Subcutaneous abdominal adipose tissue (tissue), 5 donors: ENCODE results near the gene ERC2.

Experiments
- H3K27ac ChIP-seq: one replicate; pipeline ENCODE4 v1.7.0; 2013; ENCODE audit warnings: low read depth, mild to moderate bottlenecking, inconsistent platforms, low read length, moderate library complexity
- H3K27me3 ChIP-seq, 5 donors: one replicate each; pipeline ENCODE4 v1.7.0; 2013; ENCODE audit warnings: low read length in 5 of 5, inconsistent platforms in 1 of 5; ENCODE audit not compliant: control insufficient read depth in 5 of 5, insufficient read depth in 4 of 5
- H3K36me3 ChIP-seq, 5 donors: one replicate each; pipeline ENCODE4 v1.7.0; 2013; ENCODE audit warnings: low read length in 5 of 5; ENCODE audit not compliant: control insufficient read depth in 5 of 5, insufficient read depth in 5 of 5
- H3K4me1 ChIP-seq, 5 donors: one replicate each; pipeline ENCODE4 v1.7.0; 2013; ENCODE audit warnings: low read length in 5 of 5, mild to moderate bottlenecking in 3 of 5, moderate library complexity in 1 of 5; ENCODE audit not compliant: control insufficient read depth in 5 of 5, insufficient read depth in 5 of 5
- H3K4me3 ChIP-seq, 5 donors: one replicate each; pipeline ENCODE4 v1.7.0; 2013; ENCODE audit warnings: low read length in 5 of 5, low read depth in 1 of 5
- H3K9ac ChIP-seq, 5 donors: one replicate each; pipeline ENCODE4 v1.7.0; 2013; ENCODE audit warnings: low read length in 5 of 5, mild to moderate bottlenecking in 4 of 5, moderate library complexity in 3 of 5
- H3K9me3 ChIP-seq, 5 donors: one replicate each; pipeline ENCODE4 v1.7.0; 2013; ENCODE audit warnings: low read length in 5 of 5; ENCODE audit not compliant: control insufficient read depth in 5 of 5
- donor health status: healthy.
- donor health status: healthy.
- donor health status: healthy.
- donor health status: healthy.
- donor health status: healthy.

Gene ERC2

GRCh38 chr3:55687526-55687925, 780.7 kb downstream of the ERC2 start:
- H3K36me3 ChIP-seq = no peaks in the 10 kb centered on the region
- H3K4me1 ChIP-seq = peaks cover 0 to 22% (median 8%) of the 10 kb centered on the region in 5 donors
- peaks cover 0 to 4% (median 0%) of the 10 kb centered on the region in 5 donors for H3K27me3 ChIP-seq
- no peak overlapping the region for H3K27ac ChIP-seq
- no peaks in the 10 kb centered on the region for H3K9me3 ChIP-seq
- H3K4me3 ChIP-seq = no peak overlapping the region
- H3K9ac ChIP-seq = no peak overlapping the region

DNA sequence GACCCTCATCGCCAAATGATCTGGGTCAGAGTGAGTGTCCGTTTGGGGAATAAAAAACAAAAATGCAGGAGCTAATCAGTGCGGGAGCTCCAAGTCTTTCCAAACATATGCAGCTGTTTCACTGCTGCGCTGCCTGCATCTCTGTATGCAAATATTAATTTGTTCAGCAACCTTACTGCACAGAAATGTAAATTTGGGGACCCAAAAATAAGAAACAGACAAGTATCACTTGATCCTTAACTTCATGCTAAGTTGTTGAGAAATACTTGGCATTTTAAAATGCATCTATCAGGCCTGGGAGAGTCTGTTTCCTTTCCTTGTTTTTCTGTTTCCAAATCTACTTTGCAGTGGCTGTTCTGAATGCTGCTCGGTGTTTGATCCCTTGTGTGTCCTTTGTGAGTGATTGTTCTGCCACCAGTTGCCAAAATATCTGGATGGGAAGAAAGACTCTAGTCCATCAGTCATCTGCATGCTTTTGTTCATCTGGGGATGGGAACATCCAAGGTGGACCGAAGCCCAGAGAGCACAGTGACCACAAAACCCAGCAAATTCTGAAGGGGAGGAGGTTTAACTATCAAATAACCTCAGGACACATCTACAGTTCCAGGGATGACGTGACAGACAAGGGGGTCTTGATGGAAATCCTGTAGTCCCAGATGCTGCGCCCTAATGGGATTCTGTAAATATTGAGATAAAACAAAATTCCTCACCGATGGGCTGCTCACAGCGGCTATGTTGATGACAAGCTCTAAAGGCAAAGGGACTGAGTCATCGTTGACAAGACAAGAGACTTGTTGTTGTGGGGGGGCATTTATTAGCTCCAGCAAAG, 781.6 kb downstream of the ERC2 start:
- Histone ChIP-seq H3K27ac (no peak overlapping the region), H3K36me3 (no peaks in the 10 kb centered on the region), H3K4me1 (peaks cover 0 to 22% (median 8%) of the 10 kb centered on the region in 5 donors), H3K4me3 (no peak overlapping the region), H3K27me3 (peaks cover 0 to 4% (median 0%) of the 10 kb centered on the region in 5 donors), H3K9ac (no peak overlapping the region), H3K9me3 (no peaks in the 10 kb centered on the region)

GRCh38 chr3:55683666-55684270, 784.5 kb downstream of the ERC2 start:
- no peak overlapping the region for H3K9ac ChIP-seq
- H3K27ac ChIP-seq = no peak overlapping the region
- H3K4me1 ChIP-seq = peaks cover 0 to 10% (median 5%) of the 10 kb centered on the region in 5 donors
- H3K4me3 ChIP-seq = no peak overlapping the region
- no peaks in the 10 kb centered on the region for H3K9me3 ChIP-seq
- peaks cover 0 to 4% (median 0%) of the 10 kb centered on the region in 5 donors for H3K27me3 ChIP-seq
- H3K36me3 ChIP-seq = no peaks in the 10 kb centered on the region

GRCh38 chr3:55682461-55682860, 785.8 kb downstream of the ERC2 start:
- H3K4me1 ChIP-seq = peaks cover 0 to 16% (median 11%) of the 10 kb centered on the region in 5 donors
- no peak overlapping the region for H3K27ac ChIP-seq
- no peak overlapping the region for H3K4me3 ChIP-seq
- H3K9me3 ChIP-seq = no peaks in the 10 kb centered on the region
- H3K36me3 ChIP-seq = no peaks in the 10 kb centered on the region
- H3K27me3 ChIP-seq = peaks cover 0 to under 1% (median 0%) of the 10 kb centered on the region in 5 donors
- H3K9ac ChIP-seq = no peak overlapping the region

DNA sequence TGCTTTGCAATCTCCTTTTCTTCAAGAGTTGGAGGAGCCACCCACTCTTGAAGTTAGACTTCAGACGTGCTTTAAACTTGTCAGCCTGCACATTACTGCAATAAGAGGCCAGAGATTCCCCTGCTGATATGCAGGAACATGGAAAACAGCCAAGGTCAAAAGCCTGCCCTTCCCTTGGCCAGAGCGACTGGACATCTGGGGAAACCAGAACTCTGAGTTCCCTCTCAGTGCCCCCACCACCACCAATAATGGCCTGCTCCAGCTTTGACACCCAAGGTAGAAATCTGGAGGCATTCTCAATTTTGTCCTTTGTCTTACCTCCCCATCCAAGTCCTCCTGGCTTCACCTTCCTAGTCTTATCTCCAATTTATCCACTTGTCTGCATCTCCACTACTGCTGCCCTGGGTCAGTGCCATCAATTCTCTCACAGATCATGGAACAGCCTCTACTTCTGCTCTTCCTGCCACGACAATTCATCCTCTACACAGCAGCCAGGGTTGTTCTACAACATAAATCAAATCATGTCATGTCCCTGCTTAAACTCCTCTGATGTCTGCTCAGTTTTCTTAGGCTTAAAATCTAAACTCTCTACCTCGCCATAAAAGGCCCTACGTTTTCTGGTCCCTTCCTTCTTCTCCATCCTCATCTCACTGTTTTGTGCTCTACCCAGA, 789.6 kb downstream of the ERC2 start:
- no peak overlapping the region for H3K4me3 ChIP-seq
- no peak overlapping the region for H3K27ac ChIP-seq

DNA sequence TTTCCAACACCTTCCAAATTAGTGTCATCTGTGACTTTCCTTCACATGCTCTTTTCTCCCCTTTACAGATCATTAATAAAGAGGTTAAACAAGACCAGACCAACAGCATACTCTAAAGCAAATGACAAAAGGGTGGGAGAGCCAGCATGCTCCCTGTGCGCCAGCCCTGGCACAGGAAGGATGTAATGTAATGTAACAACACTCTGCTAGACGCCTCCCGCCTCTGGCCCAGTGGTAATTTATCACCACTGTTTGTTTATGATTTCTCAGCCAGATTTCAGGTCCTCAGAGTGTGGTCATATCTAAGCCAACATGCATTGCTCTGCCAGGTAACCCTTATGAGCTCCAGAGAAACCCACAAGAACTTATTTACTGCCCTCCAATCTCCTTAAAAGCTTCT, 791.6 kb downstream of the ERC2 start:
- Histone ChIP-seq H3K9me3 (no peaks in the 10 kb centered on the region), H3K27me3 (peaks cover 0 to 3% (median 0%) of the 10 kb centered on the region in 5 donors), H3K4me3 (no peak overlapping the region), H3K4me1 (peaks cover 0 to 13% (median 11%) of the 10 kb centered on the region in 5 donors), H3K9ac (no peak overlapping the region), H3K36me3 (no peaks in the 10 kb centered on the region), H3K27ac (no peak overlapping the region)

More for the DNA sequence above, 789.6 kb downstream of the ERC2 start:
- Histone ChIP-seq H3K9ac (no peak overlapping the region), H3K36me3 (no peaks in the 10 kb centered on the region), H3K4me1 (peaks cover 0 to 13% (median 11%) of the 10 kb centered on the region in 5 donors), H3K27me3 (peaks cover 0 to 3% (median 0%) of the 10 kb centered on the region in 5 donors), H3K9me3 (no peaks in the 10 kb centered on the region)

DNA sequence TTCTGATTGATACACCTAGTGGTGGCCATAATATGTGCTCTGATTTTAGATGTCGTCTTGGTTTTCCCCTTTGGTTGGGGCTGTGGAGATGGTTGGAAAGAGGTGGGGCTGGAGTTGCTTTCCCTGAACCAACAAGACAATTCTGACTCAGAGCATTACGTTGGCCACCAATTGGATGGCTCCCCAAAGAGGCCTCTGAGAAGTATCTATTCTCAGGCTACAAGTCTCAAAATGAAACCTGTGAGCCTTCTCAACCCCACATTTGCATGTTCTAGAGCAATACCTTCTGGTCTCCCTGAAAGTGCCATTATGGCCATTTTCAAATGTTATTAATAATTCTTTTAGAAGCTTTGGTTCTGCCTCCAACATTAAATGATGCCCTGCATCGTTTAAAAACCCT, 792.8 kb downstream of the ERC2 start:
- H3K27ac ChIP-seq = no peak overlapping the region
- no peak overlapping the region for H3K4me3 ChIP-seq
- no peak overlapping the region for H3K9ac ChIP-seq
- peaks cover 0 to 13% (median 11%) of the 10 kb centered on the region in 5 donors for H3K4me1 ChIP-seq
- H3K9me3 ChIP-seq = no peaks in the 10 kb centered on the region
- peaks cover 0 to 3% (median 0%) of the 10 kb centered on the region in 5 donors for H3K27me3 ChIP-seq
- no peaks in the 10 kb centered on the region for H3K36me3 ChIP-seq

DNA sequence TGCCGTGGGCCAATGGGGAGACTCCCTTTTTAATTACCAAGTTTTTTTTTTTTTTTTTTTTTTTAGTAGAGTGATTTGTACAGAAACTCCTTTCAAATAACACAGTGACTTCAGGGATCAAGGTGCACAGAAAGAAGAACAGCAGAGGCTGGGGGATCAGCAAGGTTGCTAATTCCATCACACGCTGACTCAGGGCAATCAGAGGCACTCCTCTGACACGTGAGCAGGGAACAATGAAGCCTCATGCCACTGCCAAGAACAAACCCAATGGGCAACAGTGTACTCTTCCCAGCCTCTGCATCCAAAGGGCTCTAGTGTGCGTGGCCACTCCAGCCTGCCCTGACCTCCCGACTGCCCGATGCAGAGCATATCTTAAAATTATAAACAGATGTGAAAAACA, 794.5 kb downstream of the ERC2 start:
- H3K27me3 ChIP-seq = peaks cover 0 to 3% (median 0%) of the 10 kb centered on the region in 5 donors
- H3K9me3 ChIP-seq = no peaks in the 10 kb centered on the region
- no peak overlapping the region for H3K27ac ChIP-seq
- no peak overlapping the region for H3K4me3 ChIP-seq
- no peak overlapping the region for H3K9ac ChIP-seq
- no peaks in the 10 kb centered on the region for H3K36me3 ChIP-seq
- H3K4me1 ChIP-seq = peaks cover 0 to 22% (median 13%) of the 10 kb centered on the region in 5 donors

GRCh38 chr3:55669133-55669532, 799.1 kb downstream of the ERC2 start:
- Histone ChIP-seq H3K27me3 (peaks cover 0 to 3% (median 0%) of the 10 kb centered on the region in 5 donors), H3K27ac (no peak overlapping the region), H3K9ac (no peak overlapping the region), H3K4me3 (no peak overlapping the region), H3K4me1 (peaks cover 0 to 20% (median 3%) of the 10 kb centered on the region in 5 donors), H3K9me3 (no peaks in the 10 kb centered on the region), H3K36me3 (no peaks in the 10 kb centered on the region)

GRCh38 chr3:55668359-55668758, 799.9 kb downstream of the ERC2 start:
- H3K4me1 ChIP-seq = peaks cover 0 to 20% (median 3%) of the 10 kb centered on the region in 5 donors
- no peak overlapping the region for H3K27ac ChIP-seq
- H3K9ac ChIP-seq = no peak overlapping the region
- no peaks in the 10 kb centered on the region for H3K27me3 ChIP-seq
- no peak overlapping the region for H3K4me3 ChIP-seq
- H3K9me3 ChIP-seq = no peaks in the 10 kb centered on the region
- H3K36me3 ChIP-seq = no peaks in the 10 kb centered on the region
